ENCODE data around the gene ADORA2B.

The ADORA2B gene

GRCh38 chr17:15957206-15957605, 12.3 kb downstream of the ADORA2B start:
- no peak for TF ChIP-seq CTCF (IDR thresholded peaks at IDR 0.05; ENCODE audit: extremely low read depth, missing control alignments)
- DNase-seq (ENCODE audit: low spot score) = no peak

GRCh38 chr17:15957608-15958307, 12.8 kb downstream of the ADORA2B start:
- no peak for DNase-seq (ENCODE audit: low spot score)
- no peak for TF ChIP-seq CTCF (IDR thresholded peaks at IDR 0.05; ENCODE audit: extremely low read depth, missing control alignments)

GRCh38 chr17:15958484-15958854, 13.5 kb downstream of the ADORA2B start:
- no peak for TF ChIP-seq CTCF (IDR thresholded peaks at IDR 0.05; ENCODE audit: extremely low read depth, missing control alignments)
- no peak for DNase-seq (ENCODE audit: low spot score)

GRCh38 chr17:15963670-15964110, 18.8 kb downstream of the ADORA2B start:
- TF ChIP-seq CTCF (IDR thresholded peaks at IDR 0.05; ENCODE audit: extremely low read depth, missing control alignments) = no peak
- DNase-seq (ENCODE audit: low spot score) = no peak

GRCh38 chr17:15965528-15965927, 20.6 kb downstream of the ADORA2B start:
- DNase-seq (ENCODE audit: low spot score) = no peak
- TF ChIP-seq CTCF (IDR thresholded peaks at IDR 0.05; ENCODE audit: extremely low read depth, missing control alignments) = no peak

GRCh38 chr17:15966183-15966878, 21.4 kb downstream of the ADORA2B start:
- no peak for DNase-seq (ENCODE audit: low spot score)
- no peak for TF ChIP-seq CTCF (IDR thresholded peaks at IDR 0.05; ENCODE audit: extremely low read depth, missing control alignments)

GRCh38 chr17:15966879-15967248, 21.9 kb downstream of the ADORA2B start:
- DNase-seq (ENCODE audit: low spot score) = no peak
- TF ChIP-seq CTCF (IDR thresholded peaks at IDR 0.05; ENCODE audit: extremely low read depth, missing control alignments) = no peak

Measured in GM20000 (cell line).